Tibial artery (tissue), 4 donors: ENCODE results near the gene RPA3.

ENCODE experiments used
- DNase-seq, 2 donors: peaks; one replicate each; pipeline ENCODE4 v3.0.0-alpha.2; 2019
- H3K27ac ChIP-seq, 2 donors: fragments of 200-600 bp; sonication (generic) in 1 of 2; 1 replicate in 1 of 2; 2 replicates in 1 of 2; pipeline ENCODE4 v1.5.1; 2018 to 2019; ENCODE audit warnings: mild to moderate bottlenecking in 1 of 2
- H3K27me3 ChIP-seq, 2 donors: fragments of 200-600 bp; sonication (generic) in 1 of 2; one replicate each; pipeline versions ENCODE4 v1.5.1 to v1.6.0; 2016 to 2019
- H3K36me3 ChIP-seq, 3 donors: fragments of 200-600 bp; sonication (generic) in 2 of 3; one replicate each; pipeline ENCODE4 v1.5.1; 2016 to 2019; ENCODE audit warnings: mild to moderate bottlenecking in 2 of 3
- H3K4me1 ChIP-seq, 4 donors: fragments of 200-600 bp; sonication (generic) in 2 of 4; 1 replicate in 3 of 4; 2 replicates in 1 of 4; pipeline ENCODE4 v1.5.1; 2016 to 2019
- H3K4me3 ChIP-seq, 2 donors: fragments of 200-600 bp; sonication (generic) in 1 of 2; 1 replicate in 1 of 2; 2 replicates in 1 of 2; pipeline ENCODE4 v1.5.1; 2018 to 2019; ENCODE audit warnings: mild to moderate bottlenecking in 2 of 2
- H3K9me3 ChIP-seq, 3 donors: fragments of 200-600 bp; sonication (generic) in 1 of 3; one replicate each; pipeline ENCODE4 v1.5.1; 2016 to 2019
- intact Hi-C: fragments of 100-400 bp; cut with DNase I; formaldehyde crosslinking; loops from one replicate; pipeline ENCODE4 v1.15.0; 2023; ENCODE audit warnings: low total_unique reads
- TF ChIP-seq, protein P1 (sequence below), 2 experiments: fragments of 200-600 bp in 1 of 2; fragments of 450-650 bp in 1 of 2; IDR thresholded peaks; one replicate each; pipeline ENCODE4 v1.5.1; 2017 to 2019; ENCODE audit warnings: antibody characterized with exemption in 2 of 2, mild to moderate bottlenecking in 1 of 2, moderate library complexity in 1 of 2

RPA3 gene

DNA sequence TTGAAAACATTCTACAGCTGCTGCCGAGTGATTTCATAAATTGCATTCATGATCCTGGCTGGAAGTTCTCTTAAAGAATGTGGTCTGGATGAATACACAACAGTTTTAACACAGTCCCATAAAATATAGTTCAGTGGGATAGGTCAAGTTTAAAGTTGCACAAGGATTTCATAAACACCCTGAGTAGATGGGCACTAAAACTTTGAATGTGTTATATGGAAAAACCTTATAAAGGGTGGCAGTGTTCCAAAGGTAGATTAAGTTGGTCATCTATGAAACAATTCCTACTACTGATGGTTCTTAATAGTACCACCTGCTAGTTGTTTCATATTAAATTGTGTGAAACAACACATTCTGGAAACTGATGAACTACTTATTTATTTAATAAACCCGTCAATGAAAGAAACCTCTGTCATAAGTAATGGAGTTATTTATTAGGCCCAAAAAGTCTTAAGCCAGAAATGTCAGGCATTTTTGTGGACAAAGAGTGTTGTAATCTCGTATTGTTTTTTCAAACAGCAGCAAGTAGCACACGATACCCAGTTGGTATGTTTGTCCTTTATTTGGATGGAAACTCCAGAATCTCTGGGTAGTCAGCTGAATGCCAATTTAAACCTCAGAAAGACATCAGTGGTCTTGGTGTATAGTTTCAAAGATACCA is 14.3 kb upstream of the RPA3 start:
- peak overlapping the region; percentile 34 for H3K27ac ChIP-seq
- no peak for DNase-seq
- TF ChIP-seq, protein P1, sequence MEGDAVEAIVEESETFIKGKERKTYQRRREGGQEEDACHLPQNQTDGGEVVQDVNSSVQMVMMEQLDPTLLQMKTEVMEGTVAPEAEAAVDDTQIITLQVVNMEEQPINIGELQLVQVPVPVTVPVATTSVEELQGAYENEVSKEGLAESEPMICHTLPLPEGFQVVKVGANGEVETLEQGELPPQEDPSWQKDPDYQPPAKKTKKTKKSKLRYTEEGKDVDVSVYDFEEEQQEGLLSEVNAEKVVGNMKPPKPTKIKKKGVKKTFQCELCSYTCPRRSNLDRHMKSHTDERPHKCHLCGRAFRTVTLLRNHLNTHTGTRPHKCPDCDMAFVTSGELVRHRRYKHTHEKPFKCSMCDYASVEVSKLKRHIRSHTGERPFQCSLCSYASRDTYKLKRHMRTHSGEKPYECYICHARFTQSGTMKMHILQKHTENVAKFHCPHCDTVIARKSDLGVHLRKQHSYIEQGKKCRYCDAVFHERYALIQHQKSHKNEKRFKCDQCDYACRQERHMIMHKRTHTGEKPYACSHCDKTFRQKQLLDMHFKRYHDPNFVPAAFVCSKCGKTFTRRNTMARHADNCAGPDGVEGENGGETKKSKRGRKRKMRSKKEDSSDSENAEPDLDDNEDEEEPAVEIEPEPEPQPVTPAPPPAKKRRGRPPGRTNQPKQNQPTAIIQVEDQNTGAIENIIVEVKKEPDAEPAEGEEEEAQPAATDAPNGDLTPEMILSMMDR (IDR thresholded peaks at IDR 0.05), result no peak
- H3K36me3 ChIP-seq, result no peaks in the 10 kb centered on the region
- no peaks in the 10 kb centered on the region for H3K9me3 ChIP-seq
- H3K4me3 ChIP-seq, result no peak overlapping the region
- H3K4me1 ChIP-seq, result peaks cover 0 to 28% (median 13%) of the 10 kb centered on the region in 4 donors
- intact Hi-C loops, result no loop called here
- no peaks in the 10 kb centered on the region for H3K27me3 ChIP-seq

DNA sequence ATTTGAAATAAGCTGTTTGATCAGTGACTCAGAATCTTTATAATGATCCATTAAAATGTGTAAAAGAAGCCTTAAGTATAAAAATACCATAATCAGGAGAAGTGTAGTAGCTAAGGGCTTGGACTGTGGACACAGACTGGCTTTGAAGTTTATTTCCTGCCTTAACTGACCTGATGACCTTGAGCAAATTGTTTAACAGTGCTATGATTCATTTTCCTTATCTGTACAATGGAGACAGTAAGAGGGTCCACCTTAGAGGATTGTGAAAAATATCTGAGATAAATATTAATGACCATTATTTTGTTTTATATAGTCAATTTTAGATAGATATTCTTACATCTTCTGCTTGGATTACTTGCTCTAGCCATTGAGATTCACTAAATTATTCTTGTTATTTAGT is 13.3 kb upstream of the RPA3 start:
- intact Hi-C loops, result no loop called here
- H3K27ac ChIP-seq, result peak overlapping the region in 1 of 2 donors; percentile 34
- no peak for DNase-seq

DNA sequence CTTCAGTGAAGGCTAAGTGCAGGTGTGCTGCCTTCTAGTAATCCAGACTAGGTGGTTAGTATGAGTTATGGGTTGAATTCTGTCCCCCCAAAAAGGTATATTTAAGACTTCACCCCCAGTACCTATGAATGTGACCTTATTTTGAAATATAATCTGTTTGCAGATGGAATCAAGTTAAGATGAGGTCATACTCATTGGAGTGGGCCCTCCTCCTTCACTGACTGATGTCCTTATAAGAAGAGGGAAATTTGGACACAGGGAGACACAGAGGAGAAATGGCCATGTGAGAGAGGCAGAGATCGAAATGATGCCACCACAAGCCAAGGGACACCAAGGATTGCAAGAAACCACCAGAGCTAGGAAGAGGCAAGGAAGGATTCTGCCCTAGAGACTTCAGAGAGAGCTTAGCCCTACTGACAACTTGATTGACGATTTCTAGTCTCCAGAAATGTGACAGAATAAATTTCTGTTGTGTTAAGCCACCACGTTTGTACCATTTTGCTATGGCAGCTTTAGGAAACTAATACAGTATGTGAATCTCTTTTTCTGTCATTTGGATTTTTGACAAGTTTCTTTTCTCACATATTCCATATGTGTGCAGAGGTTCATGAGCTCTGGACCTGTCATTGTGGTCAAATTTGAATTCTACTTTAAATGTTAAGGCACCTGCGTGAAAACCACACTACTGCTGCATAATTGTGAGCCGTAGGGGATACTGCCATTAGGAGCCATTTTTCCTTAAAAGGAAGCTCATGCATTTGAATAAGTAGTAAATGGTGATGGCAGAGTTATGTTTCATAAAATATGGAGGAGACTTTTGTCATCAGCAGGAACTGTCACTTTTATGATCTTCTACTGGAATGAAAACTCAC is 2.6 kb upstream of the RPA3 start:
- Histone ChIP-seq H3K36me3 (no peaks in the 10 kb centered on the region), H3K4me1 (peaks cover 0 to 3% (median 0%) of the 10 kb centered on the region in 4 donors), H3K9me3 (no peaks in the 10 kb centered on the region), H3K4me3 (no peak overlapping the region), H3K27me3 (no peaks in the 10 kb centered on the region), H3K27ac (no peak overlapping the region)
- intact Hi-C loops, result no loop called here
- no peak for DNase-seq
- TF ChIP-seq, protein P1 (IDR thresholded peaks at IDR 0.05), result no peak

More for the DNA sequence above, 13.3 kb upstream of the RPA3 start:
- Histone ChIP-seq H3K9me3 (no peaks in the 10 kb centered on the region), H3K4me1 (peaks cover 0 to 26% (median 13%) of the 10 kb centered on the region in 4 donors), H3K4me3 (no peak overlapping the region), H3K36me3 (no peaks in the 10 kb centered on the region), H3K27me3 (no peaks in the 10 kb centered on the region)
- TF ChIP-seq, protein P1 (IDR thresholded peaks at IDR 0.05), result no peak

GRCh38 chr7:7720193-7720592 is 1.8 kb upstream of the RPA3 start:
- H3K27ac ChIP-seq, result no peak overlapping the region

DNA sequence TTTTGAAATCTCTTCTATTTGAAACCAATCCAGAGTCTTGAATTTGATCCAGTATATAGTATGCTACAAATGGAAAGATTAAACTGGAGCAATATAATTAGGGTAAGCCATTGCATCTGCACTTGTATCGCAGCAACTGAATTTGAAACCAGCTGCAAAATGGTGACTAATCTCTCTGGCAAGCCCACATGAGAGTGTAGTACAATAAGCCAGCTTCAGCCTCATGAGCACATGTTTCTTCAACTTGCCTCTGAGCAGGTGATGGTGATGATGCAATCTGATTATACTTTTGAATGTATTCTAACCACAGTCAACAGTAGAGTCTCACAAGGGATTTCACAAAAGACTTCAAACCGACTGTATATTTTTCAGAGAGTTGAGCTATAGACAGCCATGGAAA is 829 bp upstream of the RPA3 start:
- TF ChIP-seq, protein P1 (IDR thresholded peaks at IDR 0.05), result no peak
- no peak for DNase-seq
- Histone ChIP-seq H3K9me3 (no peaks in the 10 kb centered on the region), H3K4me1 (peaks cover 0 to 3% (median 0%) of the 10 kb centered on the region in 4 donors), H3K27me3 (no peaks in the 10 kb centered on the region), H3K27ac (no peak overlapping the region), H3K4me3 (no peak overlapping the region), H3K36me3 (no peaks in the 10 kb centered on the region)
- intact Hi-C loops, result no loop called here

More at GRCh38 chr7:7720193-7720592, 1.8 kb upstream of the RPA3 start:
- no peaks in the 10 kb centered on the region for H3K9me3 ChIP-seq
- H3K36me3 ChIP-seq, result no peaks in the 10 kb centered on the region
- peaks cover 0 to 3% (median 0%) of the 10 kb centered on the region in 4 donors for H3K4me1 ChIP-seq
- DNase-seq, result no peak
- H3K27me3 ChIP-seq, result no peaks in the 10 kb centered on the region
- TF ChIP-seq, protein P1 (IDR thresholded peaks at IDR 0.05), result no peak
- intact Hi-C loops, result no loop called here
- no peak overlapping the region for H3K4me3 ChIP-seq
